K562 (cell line): ENCODE data around the gene ATP1A3. TPM values are rescaled to one million over a fixed set of nuclear protein-coding genes. Genes with fewer than 3 reads are reported as not detected.

Source experiments
- ADNP ChIP-seq: fragments of 200-800 bp; sonication (Bioruptor generic); IDR thresholded peaks from 2 replicates; pipeline ENCODE4 v1.6.1; 2016; ENCODE audit warnings: missing genetic modification characterization, missing compliant biosample characterization
- ARHGAP35 ChIP-seq: fragments of 450-650 bp; IDR thresholded peaks from 2 replicates; pipeline ENCODE4 v1.6.1; 2018; ENCODE audit not compliant: partially characterized antibody
- CHD2 ChIP-seq: IDR thresholded peaks from 2 replicates; pipeline ENCODE4 v1.6.1; 2011; ENCODE audit warnings: low read depth, low read length
- ETV6 ChIP-seq, 3 experiments: fragments of 150-350 bp in 1 of 3; sonication (generic) in 1 of 3; formaldehyde crosslinking in 1 of 3; IDR thresholded peaks; 2 replicates each; pipeline versions ENCODE4 v1.6.1 to v1.8.0; 2014 to 2022; ENCODE audit warnings: borderline replicate concordance in 2 of 3, low read depth in 2 of 3, antibody characterized with exemption in 1 of 3, low read length in 1 of 3, mild to moderate bottlenecking in 1 of 3, missing genetic modification reagents in 1 of 3
- GABPB2 ChIP-seq: fragments of 250-450 bp; sonication (Bioruptor Pico); conservative IDR thresholded peaks from 2 replicates; pipeline ENCODE4 v1.5.1; 2021; ENCODE audit warnings: mild to moderate bottlenecking
- L3MBTL2 ChIP-seq: fragments of 450-650 bp; IDR thresholded peaks from 2 replicates; pipeline ENCODE4 v1.6.1; 2016; ENCODE audit warnings: mild to moderate bottlenecking, moderate library complexity
- SOX6 ChIP-seq: fragments of 450-650 bp; IDR thresholded peaks from 2 replicates; pipeline ENCODE4 v1.6.1; 2014; ENCODE audit warnings: mild to moderate bottlenecking
- TCF3 ChIP-seq: sonication (generic); formaldehyde crosslinking; IDR thresholded peaks from 2 replicates; pipeline ENCODE4 v1.4.0; 2020; ENCODE audit warnings: mild to moderate bottlenecking, missing genetic modification reagents
- TCF7L2 ChIP-seq: fragments of 150-350 bp; IDR thresholded peaks from 2 replicates; pipeline ENCODE4 v1.6.1; 2016; ENCODE audit warnings: low read depth, mild to moderate bottlenecking, low read length, moderate library complexity
- ZNF764 ChIP-seq: fragments of 250-450 bp; sonication (Bioruptor Pico); IDR thresholded peaks from 2 replicates; pipeline ENCODE4 v1.4.0; 2020; ENCODE audit warnings: low read depth, mild to moderate bottlenecking, moderate library complexity
- polyA plus RNA-seq, 8 experiments: library from polyadenylated mRNA; depleted of rRNA in 4 of 8; stranded (reverse) in 5 of 8; unstranded in 3 of 8; fragments of >200 nt; fragmentation: Nextera tagmentation in 2 of 8; fragmentation: Illumina TruSeq in 1 of 8; extraction: Ambion mirVana in 2 of 8; extraction: Trizol in 1 of 8; gene quantifications; 2 replicates each; pipeline versions ENCODE4 v1.2.1 to v1.2.3, GENCODE V29; 2011 to 2014; ENCODE audit warnings: inconsistent platforms in 1 of 8, missing spikeins in 1 of 8
- total RNA-seq, 7 experiments: library from RNA; depleted of rRNA in 6 of 7; stranded (reverse); fragments of >200 nt in 6 of 7; fragmentation: Illumina TruSeq in 2 of 7; extraction: Trizol in 2 of 7; gene quantifications; 2 replicates each; pipeline versions ENCODE4 v1.2.1 to v1.2.3, GENCODE V29; 2011 to 2021; ENCODE audit warnings: low replicate concordance in 1 of 7
- TF ChIP-seq, protein P1 (sequence below): sonication (generic); formaldehyde crosslinking; IDR thresholded peaks from 2 replicates; pipeline ENCODE4 v1.8.0; 2022; ENCODE audit warnings: mild to moderate bottlenecking, missing genetic modification reagents, borderline replicate concordance
- TF ChIP-seq, protein P2 (sequence below): fragments of 450-650 bp; IDR thresholded peaks from 2 replicates; pipeline ENCODE4 v1.6.1; 2014; ENCODE audit warnings: low read depth, mild to moderate bottlenecking, moderate library complexity, borderline replicate concordance
- TF ChIP-seq, protein P3 (sequence below): fragments of 450-650 bp; formaldehyde crosslinking; conservative IDR thresholded peaks from 2 replicates; pipeline ENCODE4 v1.4.0; 2022; ENCODE audit warnings: mild to moderate bottlenecking, missing genetic modification characterization
- TF ChIP-seq, protein P4 (sequence below): fragments of 150-350 bp; IDR thresholded peaks from 2 replicates; pipeline ENCODE4 v1.6.1; 2014; ENCODE audit warnings: low read depth, mild to moderate bottlenecking, low read length, borderline replicate concordance
- TF ChIP-seq, protein P5 (sequence below): sonication (generic); formaldehyde crosslinking; IDR thresholded peaks from 2 replicates; pipeline ENCODE4 v1.8.1; 2022; ENCODE audit warnings: missing genetic modification reagents

Gene ATP1A3
- total and polyA plus RNA-seq, 9 of the 15 experiments (the other 6 are each of a cell fraction or from before 2014, with no cell fraction given) = 0.03 to 1.0 (median 0.17) TPM; not detected in 3

DNA sequence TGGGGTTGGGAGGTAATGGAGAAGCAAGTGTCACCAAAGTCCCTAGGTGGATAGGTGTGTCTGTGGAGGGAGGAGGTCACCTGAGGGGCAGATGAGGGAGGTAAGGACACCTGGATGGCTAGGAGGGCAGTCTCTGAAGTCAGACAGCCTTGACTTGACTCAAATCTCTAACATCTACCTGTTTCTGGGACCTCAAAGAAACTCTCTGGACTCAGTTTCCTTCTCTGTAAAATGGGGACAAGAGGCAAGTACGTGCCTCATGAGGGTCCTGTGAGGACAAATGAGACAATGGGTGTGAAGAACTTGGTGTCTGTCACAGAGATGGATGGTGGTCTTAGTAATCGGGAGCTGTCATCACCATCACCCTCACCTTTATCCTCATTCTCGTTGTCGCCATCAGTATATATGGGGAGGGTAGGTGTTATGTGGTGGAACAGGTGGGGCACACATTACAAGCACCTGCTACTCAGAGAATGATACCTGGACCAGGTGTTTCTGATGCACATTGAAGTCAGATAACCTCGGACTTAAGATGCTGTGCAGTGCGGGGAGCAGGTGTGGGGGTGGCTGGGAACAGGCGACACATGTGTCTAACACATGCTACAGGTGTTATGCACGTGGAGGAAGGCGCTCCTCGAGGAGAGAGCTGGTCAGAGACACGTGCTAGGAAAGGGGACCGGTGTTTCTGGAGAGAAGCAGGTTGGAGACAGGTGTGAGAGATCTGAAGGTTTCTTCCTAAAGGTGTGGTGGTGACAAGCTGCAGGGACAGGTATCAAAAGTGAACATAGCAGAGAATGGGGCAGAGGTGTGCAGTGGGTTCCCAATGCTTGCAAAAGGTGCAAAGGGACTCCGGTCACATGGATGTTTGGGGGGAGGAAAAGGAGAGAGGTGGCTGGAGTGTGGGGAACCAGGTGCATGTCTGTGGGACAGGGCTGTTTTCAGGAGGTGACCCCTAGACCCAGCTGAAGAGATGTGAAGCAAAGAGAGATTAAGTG is 69.6 kb downstream of the ATP1A3 start (continued):
- TF ChIP-seq TCF7L2 (no peak), ADNP (tag) (0 out of 2 replicates have a peak, but pooled peaks have one; percentile 17), TCF3 (no peak), ZNF764 (CRISPR knock-in tag) (no peak), SOX6 (no peak), GABPB2 (CRISPR knock-in tag) (no peak), CHD2 (no peak), L3MBTL2 (peak; percentile 88), ETV6 (IDR thresholded peaks at IDR 0.05; ENCODE audit: borderline replicate concordance in 1 of 2, low read depth in 2 of 2, low read length in 1 of 2) (no peak), ETV6 (CRISPR knock-in tag; IDR thresholded peaks at IDR 0.05; ENCODE audit: borderline replicate concordance) (peak; percentile 58; the same call in 1 of the 2 replicates), ARHGAP35 (no peak)
- TF ChIP-seq, protein P1, sequence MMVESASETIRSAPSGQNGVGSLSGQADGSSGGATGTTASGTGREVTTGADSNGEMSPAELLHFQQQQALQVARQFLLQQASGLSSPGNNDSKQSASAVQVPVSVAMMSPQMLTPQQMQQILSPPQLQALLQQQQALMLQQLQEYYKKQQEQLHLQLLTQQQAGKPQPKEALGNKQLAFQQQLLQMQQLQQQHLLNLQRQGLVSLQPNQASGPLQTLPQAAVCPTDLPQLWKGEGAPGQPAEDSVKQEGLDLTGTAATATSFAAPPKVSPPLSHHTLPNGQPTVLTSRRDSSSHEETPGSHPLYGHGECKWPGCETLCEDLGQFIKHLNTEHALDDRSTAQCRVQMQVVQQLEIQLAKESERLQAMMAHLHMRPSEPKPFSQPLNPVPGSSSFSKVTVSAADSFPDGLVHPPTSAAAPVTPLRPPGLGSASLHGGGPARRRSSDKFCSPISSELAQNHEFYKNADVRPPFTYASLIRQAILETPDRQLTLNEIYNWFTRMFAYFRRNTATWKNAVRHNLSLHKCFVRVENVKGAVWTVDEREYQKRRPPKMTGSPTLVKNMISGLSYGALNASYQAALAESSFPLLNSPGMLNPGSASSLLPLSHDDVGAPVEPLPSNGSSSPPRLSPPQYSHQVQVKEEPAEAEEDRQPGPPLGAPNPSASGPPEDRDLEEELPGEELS = peak; percentile 96; the same call in 1 of the 2 replicates
- TF ChIP-seq, protein P2, sequence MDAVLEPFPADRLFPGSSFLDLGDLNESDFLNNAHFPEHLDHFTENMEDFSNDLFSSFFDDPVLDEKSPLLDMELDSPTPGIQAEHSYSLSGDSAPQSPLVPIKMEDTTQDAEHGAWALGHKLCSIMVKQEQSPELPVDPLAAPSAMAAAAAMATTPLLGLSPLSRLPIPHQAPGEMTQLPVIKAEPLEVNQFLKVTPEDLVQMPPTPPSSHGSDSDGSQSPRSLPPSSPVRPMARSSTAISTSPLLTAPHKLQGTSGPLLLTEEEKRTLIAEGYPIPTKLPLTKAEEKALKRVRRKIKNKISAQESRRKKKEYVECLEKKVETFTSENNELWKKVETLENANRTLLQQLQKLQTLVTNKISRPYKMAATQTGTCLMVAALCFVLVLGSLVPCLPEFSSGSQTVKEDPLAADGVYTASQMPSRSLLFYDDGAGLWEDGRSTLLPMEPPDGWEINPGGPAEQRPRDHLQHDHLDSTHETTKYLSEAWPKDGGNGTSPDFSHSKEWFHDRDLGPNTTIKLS = peak; percentile 30; the same call in 1 of the 2 replicates
- TF ChIP-seq, protein P3, sequence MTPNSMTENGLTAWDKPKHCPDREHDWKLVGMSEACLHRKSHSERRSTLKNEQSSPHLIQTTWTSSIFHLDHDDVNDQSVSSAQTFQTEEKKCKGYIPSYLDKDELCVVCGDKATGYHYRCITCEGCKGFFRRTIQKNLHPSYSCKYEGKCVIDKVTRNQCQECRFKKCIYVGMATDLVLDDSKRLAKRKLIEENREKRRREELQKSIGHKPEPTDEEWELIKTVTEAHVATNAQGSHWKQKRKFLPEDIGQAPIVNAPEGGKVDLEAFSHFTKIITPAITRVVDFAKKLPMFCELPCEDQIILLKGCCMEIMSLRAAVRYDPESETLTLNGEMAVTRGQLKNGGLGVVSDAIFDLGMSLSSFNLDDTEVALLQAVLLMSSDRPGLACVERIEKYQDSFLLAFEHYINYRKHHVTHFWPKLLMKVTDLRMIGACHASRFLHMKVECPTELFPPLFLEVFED (CRISPR knock-in tag) = no peak
- TF ChIP-seq, protein P4, sequence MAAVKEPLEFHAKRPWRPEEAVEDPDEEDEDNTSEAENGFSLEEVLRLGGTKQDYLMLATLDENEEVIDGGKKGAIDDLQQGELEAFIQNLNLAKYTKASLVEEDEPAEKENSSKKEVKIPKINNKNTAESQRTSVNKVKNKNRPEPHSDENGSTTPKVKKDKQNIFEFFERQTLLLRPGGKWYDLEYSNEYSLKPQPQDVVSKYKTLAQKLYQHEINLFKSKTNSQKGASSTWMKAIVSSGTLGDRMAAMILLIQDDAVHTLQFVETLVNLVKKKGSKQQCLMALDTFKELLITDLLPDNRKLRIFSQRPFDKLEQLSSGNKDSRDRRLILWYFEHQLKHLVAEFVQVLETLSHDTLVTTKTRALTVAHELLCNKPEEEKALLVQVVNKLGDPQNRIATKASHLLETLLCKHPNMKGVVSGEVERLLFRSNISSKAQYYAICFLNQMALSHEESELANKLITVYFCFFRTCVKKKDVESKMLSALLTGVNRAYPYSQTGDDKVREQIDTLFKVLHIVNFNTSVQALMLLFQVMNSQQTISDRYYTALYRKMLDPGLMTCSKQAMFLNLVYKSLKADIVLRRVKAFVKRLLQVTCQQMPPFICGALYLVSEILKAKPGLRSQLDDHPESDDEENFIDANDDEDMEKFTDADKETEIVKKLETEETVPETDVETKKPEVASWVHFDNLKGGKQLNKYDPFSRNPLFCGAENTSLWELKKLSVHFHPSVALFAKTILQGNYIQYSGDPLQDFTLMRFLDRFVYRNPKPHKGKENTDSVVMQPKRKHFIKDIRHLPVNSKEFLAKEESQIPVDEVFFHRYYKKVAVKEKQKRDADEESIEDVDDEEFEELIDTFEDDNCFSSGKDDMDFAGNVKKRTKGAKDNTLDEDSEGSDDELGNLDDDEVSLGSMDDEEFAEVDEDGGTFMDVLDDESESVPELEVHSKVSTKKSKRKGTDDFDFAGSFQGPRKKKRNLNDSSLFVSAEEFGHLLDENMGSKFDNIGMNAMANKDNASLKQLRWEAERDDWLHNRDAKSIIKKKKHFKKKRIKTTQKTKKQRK = no peak
- TF ChIP-seq, protein P5, sequence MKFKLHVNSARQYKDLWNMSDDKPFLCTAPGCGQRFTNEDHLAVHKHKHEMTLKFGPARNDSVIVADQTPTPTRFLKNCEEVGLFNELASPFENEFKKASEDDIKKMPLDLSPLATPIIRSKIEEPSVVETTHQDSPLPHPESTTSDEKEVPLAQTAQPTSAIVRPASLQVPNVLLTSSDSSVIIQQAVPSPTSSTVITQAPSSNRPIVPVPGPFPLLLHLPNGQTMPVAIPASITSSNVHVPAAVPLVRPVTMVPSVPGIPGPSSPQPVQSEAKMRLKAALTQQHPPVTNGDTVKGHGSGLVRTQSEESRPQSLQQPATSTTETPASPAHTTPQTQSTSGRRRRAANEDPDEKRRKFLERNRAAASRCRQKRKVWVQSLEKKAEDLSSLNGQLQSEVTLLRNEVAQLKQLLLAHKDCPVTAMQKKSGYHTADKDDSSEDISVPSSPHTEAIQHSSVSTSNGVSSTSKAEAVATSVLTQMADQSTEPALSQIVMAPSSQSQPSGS (CRISPR knock-in tag) = no peak
